ENCODE measurements around the gene SUSD3. TPM values are rescaled to one million over a fixed set of nuclear protein-coding genes. Genes with fewer than 3 reads are reported as not detected.

Gene SUSD3
- not detected in 2 replicates for total RNA-seq

DNA sequence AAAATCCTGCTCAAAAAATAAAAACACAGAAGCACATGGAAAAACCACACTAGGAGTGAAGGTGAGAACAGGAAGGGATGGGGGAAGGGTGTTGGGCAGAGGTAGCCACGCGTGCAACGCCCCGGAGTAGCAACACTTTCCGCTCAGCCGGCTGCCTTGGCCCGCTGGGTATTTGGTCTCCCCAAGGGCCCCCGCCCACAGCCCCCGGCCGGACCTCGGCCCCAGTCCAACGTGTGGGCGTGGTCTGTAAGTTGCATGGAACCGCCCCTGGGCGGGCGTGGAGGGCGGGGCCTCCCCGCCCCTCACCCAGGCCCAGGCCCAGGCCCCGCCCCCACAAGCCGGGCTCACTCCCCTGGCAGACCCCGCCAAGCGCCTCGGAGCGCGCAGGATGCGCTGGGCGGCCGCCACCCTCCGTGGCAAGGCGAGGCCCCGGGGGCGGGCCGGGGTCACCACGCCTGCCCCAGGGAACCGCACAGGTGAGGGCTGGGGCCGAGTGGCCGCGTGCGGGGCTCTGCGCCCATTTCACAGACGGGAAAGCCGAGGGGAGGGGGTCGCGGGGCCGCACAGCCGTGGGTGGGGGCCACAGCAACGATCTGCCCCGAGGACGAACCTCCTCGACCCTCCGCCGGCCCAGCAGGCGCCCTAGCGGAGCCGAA is at the start of gene SUSD3:
Gene SUSD3 (plus strand): TSS at position 347 of the 656 bp plus-strand sequence. CDS start 42 bp downstream, at position 389.

DNA sequence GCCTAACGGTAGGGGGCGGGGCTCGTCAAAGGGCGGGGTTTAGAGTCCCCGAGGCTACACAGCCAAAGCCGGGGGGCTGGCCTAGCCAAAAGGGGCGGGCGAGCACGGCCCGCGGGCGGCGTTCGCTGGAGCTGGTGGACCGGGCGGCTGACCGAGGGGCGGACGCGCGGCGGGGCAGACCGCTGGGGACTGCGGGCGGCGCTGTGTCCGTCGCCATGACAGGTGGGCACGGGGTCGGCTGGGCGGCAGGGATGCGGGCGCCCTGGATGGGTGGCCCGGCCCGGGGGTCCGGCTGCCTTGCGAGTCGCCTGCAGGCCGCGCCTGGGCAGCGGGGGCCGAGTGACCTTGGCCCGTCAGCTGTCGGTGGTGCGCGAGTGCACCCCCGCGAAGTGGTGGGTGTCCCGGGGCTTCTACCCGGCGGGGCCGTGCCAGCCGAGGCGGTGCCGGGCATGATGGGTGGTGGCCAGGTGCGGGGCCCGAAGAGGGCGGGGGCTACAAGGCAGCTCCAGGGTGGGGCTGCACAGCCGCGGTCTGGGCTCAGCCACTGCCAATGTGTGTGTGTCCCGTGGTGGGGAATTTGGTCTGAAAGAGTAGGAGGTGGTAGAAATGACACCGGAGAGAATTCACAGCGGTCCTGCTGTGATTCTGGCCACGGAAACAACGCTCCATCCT is 37.8 kb downstream of the SUSD3 start, which contains the start of gene CARD19:
Gene CARD19 (plus strand): TSS at position 87 of the 672 bp plus-strand sequence. CDS start 129 bp downstream, at position 216.

DNA sequence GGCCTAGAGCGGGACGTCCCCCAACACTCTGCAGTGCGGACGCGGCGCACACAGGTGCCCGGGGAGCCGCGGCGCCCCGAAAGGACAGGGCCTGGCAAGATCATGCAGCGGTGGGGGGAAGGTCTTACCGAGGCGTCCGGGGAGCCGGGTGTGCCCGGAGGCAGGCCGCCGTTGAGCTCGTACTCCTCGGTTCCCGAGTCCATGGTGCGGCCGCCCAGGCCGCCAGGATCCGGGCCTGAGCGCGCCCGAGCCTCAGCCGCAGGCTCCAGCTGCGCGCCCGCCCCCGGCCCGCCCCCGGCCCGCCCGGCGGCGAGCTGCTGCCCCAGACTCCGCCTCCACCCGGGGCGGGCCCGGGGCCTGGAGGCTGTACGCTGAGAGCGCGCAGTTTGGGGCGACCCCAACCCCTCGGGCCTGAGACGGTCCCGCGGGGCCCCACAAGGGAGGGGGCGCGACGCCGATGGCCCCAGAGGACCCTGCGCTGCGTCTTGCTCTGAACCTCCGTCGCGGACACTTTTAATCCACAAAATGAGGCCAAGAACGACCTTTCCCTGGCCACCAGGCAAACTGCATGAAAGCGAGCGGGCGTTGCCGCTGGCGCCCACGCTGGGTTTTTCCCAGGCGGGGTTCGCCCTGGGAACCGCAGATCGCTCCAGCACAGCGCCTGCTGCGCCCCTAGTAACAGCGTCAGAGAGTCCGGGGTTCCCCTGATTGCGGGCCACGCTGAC is 75.7 kb downstream of the SUSD3 start, which contains the start of gene NINJ1:
Gene NINJ1 (minus strand): TSS at position 237 of the 725 bp plus-strand sequence. CDS start 34 bp downstream, at position 203.

Other genes starting within 250 kb of the SUSD3 start
- gene ZNF484, start 180.7 kb upstream of the SUSD3 start, total RNA-seq, result 16.3 and 17.5 TPM in 2 replicates
- 0.12 and 0.16 TPM in 2 replicates for gene FGD3, start 111.2 kb upstream of the SUSD3 start, total RNA-seq
- 41.2 and 44.4 TPM in 2 replicates for gene CARD19, start 37.5 kb downstream of the SUSD3 start, total RNA-seq
- 6.7 and 13.5 TPM in 2 replicates for gene NINJ1, start 75.5 kb downstream of the SUSD3 start, total RNA-seq
- not detected in 2 replicates for gene WNK2, start 125.4 kb downstream of the SUSD3 start, total RNA-seq

All from hair follicle dermal papilla cell (primary cell).